ENCODE data around the gene PTPRD. TPM values are rescaled to one million over a fixed set of nuclear protein-coding genes. Genes with fewer than 3 reads are reported as not detected.

Gene PTPRD
- total RNA-seq, 1 experiment from 2014 or later: 32.5 TPM

GRCh38 chr9:9874270-9874669 is 738.5 kb downstream of the PTPRD start:
- H3K27ac Mint-ChIP-seq: no peak overlapping the region
- Histone ChIP-seq H2AFZ (ENCODE audit: low read length) (no peak overlapping the region), H4K8ac (replicated peaks; ENCODE audit: insufficient read length, low read depth, low read length) (no peak overlapping the region), H3T11ph (ENCODE audit: low read length) (no peak overlapping the region), H2BK20ac (ENCODE audit: low read depth, low read length, poor library complexity, severe bottlenecking) (no peak overlapping the region), H3K9ac (ENCODE audit: extremely low read depth, insufficient read length, low read length) (no peak overlapping the region), H3K14ac (ENCODE audit: insufficient read depth, low read length) (no peak overlapping the region), H2BK15ac (ENCODE audit: low read depth, low read length) (no peak overlapping the region), H3K9me3 (ENCODE audit: control insufficient read depth, low read depth, low read length) (no peaks in the 10 kb centered on the region), H3K4me1 (ENCODE audit: insufficient read depth, low read length) (no peaks in the 10 kb centered on the region), H2BK120ac (ENCODE audit: low read depth, low read length, poor library complexity, severe bottlenecking) (no peak overlapping the region), H4K5ac (ENCODE audit: insufficient read length, low read depth, low read length) (no peak overlapping the region), H3K4me2 (ENCODE audit: insufficient read depth, insufficient read length, low read length) (no peak overlapping the region), H2BK12ac (ENCODE audit: insufficient read length, low read depth, low read length) (no peak overlapping the region), H2BK5ac (ENCODE audit: insufficient read length, low read length) (no peak overlapping the region), H3K79me1 (ENCODE audit: insufficient read depth, low read depth, low read length, poor library complexity, severe bottlenecking) (no peaks in the 10 kb centered on the region), H3K18ac (ENCODE audit: insufficient read length, low read depth, low read length) (no peak overlapping the region), H3K79me2 (ENCODE audit: insufficient read depth, low read length) (no peaks in the 10 kb centered on the region), H4K91ac (ENCODE audit: insufficient read length, low read depth, low read length) (no peak overlapping the region), H3K23me2 (ENCODE audit: insufficient read length, low read depth, low read length, poor library complexity, severe bottlenecking) (no peaks in the 10 kb centered on the region), H3K27ac (ENCODE audit: insufficient read length, low read depth, low read length) (no peak overlapping the region), H4K20me1 (ENCODE audit: control insufficient read depth, insufficient read depth, insufficient read length) (no peaks in the 10 kb centered on the region), H3K27me3 (ENCODE audit: insufficient read depth, low read length) (no peaks in the 10 kb centered on the region), H3K4ac (ENCODE audit: low read depth, low read length) (no peak overlapping the region), H2AK5ac (ENCODE audit: insufficient read length, low read length) (no peak overlapping the region), H3K56ac (ENCODE audit: insufficient read length, low read depth, low read length) (no peak overlapping the region), H3K23ac (ENCODE audit: insufficient read length, low read depth, low read length) (no peak overlapping the region)
- no peak for DNase-seq
- WGBS (ENCODE audit: extremely low coverage, insufficient read length, low lambda C conversion rate): no CpG with 5 or more reads among the region's 3 CpGs
- no peaks in the 10 kb centered on the region for H3K27me3 Mint-ChIP-seq (ENCODE audit: low read depth)
- H3K9me3 Mint-ChIP-seq: no peaks in the 10 kb centered on the region
- no peak for TF ChIP-seq CTCF (conservative IDR thresholded peaks at IDR 0.05)
- no peak overlapping the region for H3K4me3 Mint-ChIP-seq
- H3K36me3 Mint-ChIP-seq (ENCODE audit: insufficient read depth in 1 of 3, low read depth in 3 of 3): no peaks in the 10 kb centered on the region
- no peaks in the 10 kb centered on the region for H3K4me1 Mint-ChIP-seq

All from H9 (cell line).